ENCODE data around the gene SHISA7. TPM values are rescaled to one million over a fixed set of nuclear protein-coding genes. Genes with fewer than 3 reads are reported as not detected.
A peak's percentile ranks its signal among the peaks of the same experiment; 100 is the strongest.

SHISA7 gene
- total RNA-seq, 2 experiments from 2014 or later, result not detected

- ChIA-PET POLR2A (no interaction called here), CTCF (ENCODE audit: unreplicated experiment) (interaction anchor here (1.7 kb wide), 1 partner anchor 26 kb away, joined by 4 read pairs; no protein-coding TSS in a partner anchor)
- no peak overlapping the region for H2AFZ ChIP-seq (ENCODE audit: low read length)
- BruUV-seq (replicated peaks), result no TSS peak
- H3K9me3 ChIP-seq (ENCODE audit: low read length), result no peaks in the 10 kb centered on the region
- H3K9me2 ChIP-seq (ENCODE audit: insufficient read depth, low read length), result no peaks in the 10 kb centered on the region
- H3K27ac ChIP-seq (ENCODE audit: low read depth, low read length, poor library complexity, severe bottlenecking), result no peak overlapping the region
- peak overlapping the region; percentile 68 for H3K4me2 ChIP-seq (ENCODE audit: low read length)
- H3K4me1 ChIP-seq (ENCODE audit: insufficient read depth, low read length, poor library complexity, severe bottlenecking), result peaks cover 25% of the 10 kb centered on the region
- intact Hi-C loops (cut with micrococcal nuclease; ENCODE audit: unreplicated experiment), result no loop called here
- H3K4me3 ChIP-seq (ENCODE audit: low read depth, low read length, poor library complexity, severe bottlenecking), result peak overlapping the region; percentile 71
- H4K20me1 ChIP-seq (ENCODE audit: insufficient read depth, low read length), result no peaks in the 10 kb centered on the region
- peaks cover 13% of the 10 kb centered on the region; the same call in 1 of the 2 replicates for H3K79me2 ChIP-seq (ENCODE audit: insufficient read depth, low read depth, low read length)
- no peaks in the 10 kb centered on the region for H3K36me3 ChIP-seq (ENCODE audit: insufficient read depth, low read length)
- no peak for DNase-seq (ENCODE audit: low spot score)
- TF ChIP-seq EZH2phosphoT487 (IDR thresholded peaks at IDR 0.05; ENCODE audit: borderline replicate concordance, low read depth, low read length), result no peak
- TF ChIP-seq CTCF (conservative IDR thresholded peaks at IDR 0.05; ENCODE audit: low read length), result no peak
These were observed 34.8 kb upstream of the SHISA7 start for GRCh38 chr19:55477905-55478304.

- DNase-seq (ENCODE audit: low spot score), result peak; percentile 99
- Histone ChIP-seq H4K20me1 (ENCODE audit: insufficient read depth, low read length) (no peaks in the 10 kb centered on the region), H2AFZ (ENCODE audit: low read length) (peak within 1 kb of the TSS; percentile 79; the same call in 1 of the 2 replicates), H3K9me2 (ENCODE audit: insufficient read depth, low read length) (no peaks in the 10 kb centered on the region), H3K4me3 (ENCODE audit: low read depth, low read length, poor library complexity, severe bottlenecking) (peak within 1 kb of the TSS; percentile 73), H3K79me2 (ENCODE audit: insufficient read depth, low read depth, low read length) (peaks cover 13% of the 10 kb centered on the region; the same call in 1 of the 2 replicates), H3K4me2 (ENCODE audit: low read length) (peak within 1 kb of the TSS; percentile 87), H3K4me1 (ENCODE audit: insufficient read depth, low read length, poor library complexity, severe bottlenecking) (peaks cover 25% of the 10 kb centered on the region), H3K36me3 (ENCODE audit: insufficient read depth, low read length) (no peaks in the 10 kb centered on the region), H3K27ac (ENCODE audit: low read depth, low read length, poor library complexity, severe bottlenecking) (peak within 1 kb of the TSS; percentile 52), H3K9me3 (ENCODE audit: low read length) (no peaks in the 10 kb centered on the region)
- ChIA-PET CTCF (ENCODE audit: unreplicated experiment) (interaction anchor here (1.7 kb wide), 1 partner anchor 27 kb away, joined by 4 read pairs; no protein-coding TSS in a partner anchor), POLR2A (interaction anchor here (0.6 to 1.4 kb wide), 5 partner anchors 9 to 219 kb away, joined by 3 to 4 read pairs (median 3); partner anchors contain the start of gene NAT14)
- TF ChIP-seq EZH2phosphoT487 (IDR thresholded peaks at IDR 0.05; ENCODE audit: borderline replicate concordance, low read depth, low read length) (no peak), CTCF (conservative IDR thresholded peaks at IDR 0.05; ENCODE audit: low read length) (no peak)
- BruUV-seq (replicated peaks), result no TSS peak
- intact Hi-C loops (cut with micrococcal nuclease; ENCODE audit: unreplicated experiment), result no loop called here
These were observed 33.1 kb upstream of the SHISA7 start, which contains the start of gene ZNF628 for GRCh38 chr19:55476100-55476775. Gene ZNF628 (plus strand): TSS chr19:55476617. CDS start chr19:55479911, 3,294 bp downstream.
